HEK293 (cell line): ENCODE measurements around the gene KCNK2.

ENCODE experiments used
- CTCF ChIA-PET: fragments of 350-600 bp; formaldehyde crosslinking; extraction: SDS; loops from one replicate; lab custom pipeline; 2021; ENCODE audit warnings: antibody characterized with exemption; lab: Yijun Ruan, JAX
- POLR2A ChIA-PET: fragments of 300-600 bp; formaldehyde crosslinking; extraction: SDS; loops from one replicate; lab custom pipeline; 2020; ENCODE audit warnings: antibody characterized with exemption, inconsistent platforms; lab: Yijun Ruan, JAX
- H3K27ac ChIP-seq: fragments of 200-500 bp; sonication (Bioruptor generic); 2 replicates; pipeline ENCODE4 v1.5.1; 2014; ENCODE audit warnings: low read depth, low read length, control low read depth, inconsistent platforms; ENCODE audit errors: extremely low read depth
- H3K36me3 ChIP-seq, 2 experiments: fragments of 200-500 bp in 1 of 2; sonication (Bioruptor generic) in 1 of 2; 1 replicate in 1 of 2; 2 replicates in 1 of 2; pipeline ENCODE4 v1.5.1; 2014 to 2017; ENCODE audit warnings: inconsistent platforms in 2 of 2, low read length in 2 of 2; ENCODE audit not compliant: control insufficient read depth in 2 of 2, insufficient read depth in 1 of 2
- H3K4me1 ChIP-seq: fragments of 200-500 bp; sonication (Bioruptor generic); 2 replicates; pipeline ENCODE4 v1.5.1; 2014; ENCODE audit warnings: mild to moderate bottlenecking, low read length, inconsistent platforms; ENCODE audit not compliant: control insufficient read depth, insufficient read depth
- H3K4me3 ChIP-seq: 2 replicates; pipeline ENCODE4 v1.5.1; 2011; ENCODE audit warnings: low read depth, mild to moderate bottlenecking, control low read depth, low read length, moderate library complexity
- H3K9me3 ChIP-seq: fragments of 200-500 bp; sonication (Bioruptor generic); 2 replicates; pipeline ENCODE4 v1.5.1; 2014; ENCODE audit warnings: low read depth, low read length, inconsistent platforms; ENCODE audit not compliant: control insufficient read depth, insufficient read depth
- BCL11B ChIP-seq: fragments of 450-650 bp; formaldehyde crosslinking; IDR thresholded peaks from 2 replicates; pipeline ENCODE4 v1.5.1; 2016; ENCODE audit warnings: low read depth, missing biosample characterization, missing genetic modification characterization
- CTCF ChIP-seq: fragments of 450-650 bp; formaldehyde crosslinking; IDR thresholded peaks from 2 replicates; pipeline ENCODE4 v1.5.1; 2016; ENCODE audit warnings: missing biosample characterization, missing genetic modification characterization
- FEZF1 ChIP-seq: fragments of 450-650 bp; formaldehyde crosslinking; IDR thresholded peaks from 2 replicates; pipeline ENCODE4 v1.5.1; 2016; ENCODE audit warnings: missing biosample characterization, missing genetic modification characterization
- GFI1B ChIP-seq: fragments of 450-650 bp; formaldehyde crosslinking; IDR thresholded peaks from 2 replicates; pipeline ENCODE4 v1.5.1; 2016; ENCODE audit warnings: missing biosample characterization, missing genetic modification characterization
- GLI2 ChIP-seq: fragments of 450-650 bp; formaldehyde crosslinking; IDR thresholded peaks from 2 replicates; pipeline ENCODE4; 2017; ENCODE audit warnings: missing biosample characterization, missing genetic modification characterization, low read depth, borderline replicate concordance
- HOXD13 ChIP-seq: sonication (generic); formaldehyde crosslinking; IDR thresholded peaks from 2 replicates; pipeline ENCODE4 v1.8.0; 2022; ENCODE audit warnings: missing genetic modification reagents, borderline replicate concordance
- MEIS1 ChIP-seq: sonication (generic); formaldehyde crosslinking; IDR thresholded peaks from 2 replicates; pipeline ENCODE4 v1.8.1; 2022; ENCODE audit warnings: missing genetic modification reagents, mild to moderate bottlenecking, borderline replicate concordance
- PRDM1 ChIP-seq: fragments of 450-650 bp; formaldehyde crosslinking; IDR thresholded peaks from 2 replicates; pipeline ENCODE4; 2016; ENCODE audit warnings: missing biosample characterization, missing genetic modification characterization
- SP2 ChIP-seq: fragments of 450-650 bp; formaldehyde crosslinking; IDR thresholded peaks from 2 replicates; pipeline ENCODE4 v1.5.1; 2016; ENCODE audit warnings: missing biosample characterization, missing genetic modification characterization
- ZBTB7A ChIP-seq: fragments of 450-650 bp; formaldehyde crosslinking; IDR thresholded peaks from 2 replicates; pipeline ENCODE4 v1.5.1; 2016; ENCODE audit warnings: low read depth, missing biosample characterization, missing genetic modification characterization
- ZNF2 ChIP-seq: fragments of 450-650 bp; formaldehyde crosslinking; IDR thresholded peaks from 2 replicates; pipeline ENCODE4 v1.5.1; 2016; ENCODE audit warnings: missing biosample characterization, missing genetic modification characterization
- ZNF248 ChIP-seq: fragments of 450-650 bp; formaldehyde crosslinking; IDR thresholded peaks from 2 replicates; pipeline ENCODE4 v1.5.1; 2017; ENCODE audit warnings: missing biosample characterization, missing genetic modification characterization
- ZNF26 ChIP-seq: fragments of 450-650 bp; formaldehyde crosslinking; IDR thresholded peaks from 2 replicates; pipeline ENCODE4 v1.5.1; 2016; ENCODE audit warnings: missing biosample characterization, missing genetic modification characterization
- ZNF280C ChIP-seq: fragments of 450-650 bp; formaldehyde crosslinking; IDR thresholded peaks from 2 replicates; pipeline ENCODE4 v1.5.1; 2016; ENCODE audit warnings: missing biosample characterization, missing genetic modification characterization
- ZNF394 ChIP-seq: fragments of 450-650 bp; formaldehyde crosslinking; IDR thresholded peaks from 2 replicates; pipeline ENCODE4 v1.5.1; 2016; ENCODE audit warnings: missing biosample characterization, missing genetic modification characterization, mild to moderate bottlenecking, moderate library complexity, borderline replicate concordance
- ZNF404 ChIP-seq: fragments of 450-650 bp; formaldehyde crosslinking; IDR thresholded peaks from 2 replicates; pipeline ENCODE4 v1.5.1; 2017; ENCODE audit warnings: missing biosample characterization, missing genetic modification characterization
- ZNF530 ChIP-seq: fragments of 450-650 bp; formaldehyde crosslinking; IDR thresholded peaks from 2 replicates; pipeline ENCODE4 v1.5.1; 2016; ENCODE audit warnings: low read depth, missing biosample characterization, missing genetic modification characterization
- ZNF580 ChIP-seq: fragments of 450-650 bp; formaldehyde crosslinking; IDR thresholded peaks from 2 replicates; pipeline ENCODE4 v1.5.1; 2016; ENCODE audit warnings: missing biosample characterization, missing genetic modification characterization
- ZNF621 ChIP-seq: fragments of 450-650 bp; formaldehyde crosslinking; IDR thresholded peaks from 2 replicates; pipeline ENCODE4 v1.5.1; 2017; ENCODE audit warnings: missing biosample characterization, missing genetic modification characterization
- ZNF692 ChIP-seq: fragments of 450-650 bp; formaldehyde crosslinking; IDR thresholded peaks from 2 replicates; pipeline ENCODE4 v1.5.1; 2016; ENCODE audit warnings: missing biosample characterization, missing genetic modification characterization
- ZNF747 ChIP-seq: fragments of 450-650 bp; formaldehyde crosslinking; IDR thresholded peaks from 2 replicates; pipeline ENCODE4 v1.5.1; 2016; ENCODE audit warnings: missing biosample characterization, missing genetic modification characterization
- ZNF776 ChIP-seq: fragments of 450-650 bp; formaldehyde crosslinking; IDR thresholded peaks from 2 replicates; pipeline ENCODE4 v1.5.0; 2017; ENCODE audit warnings: missing biosample characterization, missing genetic modification characterization, borderline replicate concordance

Gene KCNK2

GRCh38 chr1:215181518-215181917, 99.0 kb downstream of the KCNK2 start:
- POLR2A ChIA-PET: no interaction called here
- no peak overlapping the region for H3K27ac ChIP-seq
- TF ChIP-seq PRDM1 (tag by site-specific recombination) (no peak), MEIS1 (CRISPR knock-in tag) (no peak), ZNF2 (no peak), SP2 (tag by site-specific recombination) (no peak), ZNF280C (tag by site-specific recombination) (no peak), ZNF580 (no peak), HOXD13 (no peak), BCL11B (tag by site-specific recombination) (no peak), ZNF248 (tag by site-specific recombination) (no peak)
- no peak overlapping the region for H3K4me3 ChIP-seq
- H3K9me3 ChIP-seq: no peaks in the 10 kb centered on the region
- no peaks in the 10 kb centered on the region for H3K36me3 ChIP-seq
- no peaks in the 10 kb centered on the region for H3K4me1 ChIP-seq
- CTCF ChIA-PET: no interaction called here

GRCh38 chr1:215185067-215185620, 102.6 kb downstream of the KCNK2 start:
- Histone ChIP-seq H3K36me3 (no peaks in the 10 kb centered on the region), H3K4me1 (no peaks in the 10 kb centered on the region), H3K4me3 (no peak overlapping the region), H3K9me3 (no peaks in the 10 kb centered on the region), H3K27ac (no peak overlapping the region)
- TF ChIP-seq ZNF394 (tag by site-specific recombination): no peak
- TF ChIP-seq ZNF776 (tag by site-specific recombination): no peak
- TF ChIP-seq ZNF26 (tag by site-specific recombination): no peak
- TF ChIP-seq BCL11B (tag by site-specific recombination): no peak
- no peak for TF ChIP-seq GFI1B (tag by site-specific recombination)
- TF ChIP-seq ZNF692 (tag by site-specific recombination): no peak
- TF ChIP-seq ZNF404 (tag by site-specific recombination): no peak
- ChIA-PET CTCF (interaction anchor here (0.6 to 0.7 kb wide), 3 partner anchors 45 to 1455 kb away, joined by 3 read pairs; no protein-coding TSS in a partner anchor), POLR2A (no interaction called here)

GRCh38 chr1:215188302-215188950, 105.9 kb downstream of the KCNK2 start:
- CTCF ChIA-PET: no interaction called here
- Histone ChIP-seq H3K36me3 (no peaks in the 10 kb centered on the region), H3K9me3 (no peaks in the 10 kb centered on the region), H3K4me3 (no peak overlapping the region), H3K4me1 (no peaks in the 10 kb centered on the region), H3K27ac (no peak overlapping the region)
- POLR2A ChIA-PET: no interaction called here
- TF ChIP-seq ZNF621: no peak
- no peak for TF ChIP-seq ZNF530
- no peak for TF ChIP-seq FEZF1 (tag by site-specific recombination)
- no peak for TF ChIP-seq ZNF747 (tag by site-specific recombination)
- TF ChIP-seq GLI2: no peak
- TF ChIP-seq ZNF280C (tag by site-specific recombination): no peak
- TF ChIP-seq ZBTB7A (tag by site-specific recombination): no peak
- TF ChIP-seq CTCF (tag by site-specific recombination): no peak
